ENCODE results near the gene HMG20B. TPM values are rescaled to one million over a fixed set of nuclear protein-coding genes. Genes with fewer than 3 reads are reported as not detected.

The HMG20B gene
- total RNA-seq, 1 donor from 2014 or later: 51.4 TPM

GRCh38 chr19:3627351-3627723 lies 54.6 kb downstream of the HMG20B start:
- Mint-ChIP-seq H3K9me3 (no peaks in the 10 kb centered on the region), H3K4me3 (peak overlapping the region; percentile 95), H3K27ac (no peak overlapping the region), H3K27me3 (ENCODE audit: insufficient read depth, low read depth) (peaks cover 4% of the 10 kb centered on the region), H3K36me3 (peaks cover 5% of the 10 kb centered on the region), H3K4me1 (peaks cover 21% of the 10 kb centered on the region)
- Histone ChIP-seq H3K9ac (no peak overlapping the region), H3K4me2 (peak overlapping the region; percentile 33), H3K9me3 (ENCODE audit: low read depth) (no peaks in the 10 kb centered on the region), H3K4me3 (no peak overlapping the region), H3K36me3 (no peaks in the 10 kb centered on the region), H2AFZ (replicated peaks) (no peak overlapping the region), H3K79me2 (ENCODE audit: low read depth) (peaks cover 21% of the 10 kb centered on the region), H3K4me1 (peaks cover 8% of the 10 kb centered on the region), H3K27me3 (no peaks in the 10 kb centered on the region), H3K27ac (no peak overlapping the region), H4K20me1 (ENCODE audit: low read depth) (peaks cover 23% of the 10 kb centered on the region), H3F3A (ENCODE audit: low read depth) (peaks cover 16% of the 10 kb centered on the region)
- peak; percentile 12 for DNase-seq (ENCODE audit: low spot score)
- TF ChIP-seq EZH2 (IDR thresholded peaks at IDR 0.05) (no peak), EZH2phosphoT487 (IDR thresholded peaks at IDR 0.05) (no peak), CTCF (IDR thresholded peaks at IDR 0.05) (no peak)

Small RNAs within 50 kb of the gene (small RNA-seq; reads per million reads assigned to genes)
- not detected for gene AC005786.1

Other genes with a start within 250 kb of the HMG20B start
- gene NFIC, start 206.4 kb upstream of the HMG20B start, total RNA-seq (ENCODE audit: low replicate concordance): 1.1 and 1.3 TPM in 2 replicates
- gene SMIM24, start 92.4 kb upstream of the HMG20B start, total RNA-seq (ENCODE audit: low replicate concordance): 0.81 and 1.7 TPM in 2 replicates
- not detected in 2 replicates for gene SMIM44, start 89.5 kb upstream of the HMG20B start, total RNA-seq (ENCODE audit: low replicate concordance)
- 0.69 and 12.1 TPM in 2 replicates for gene DOHH, start 72.3 kb upstream of the HMG20B start, total RNA-seq (ENCODE audit: low replicate concordance)
- 16.4 and 56.1 TPM in 2 replicates for gene FZR1, start 66.6 kb upstream of the HMG20B start, total RNA-seq (ENCODE audit: low replicate concordance)
- not detected in 2 replicates for gene TEKTIP1, start 33.8 kb upstream of the HMG20B start, total RNA-seq (ENCODE audit: low replicate concordance)
- 34.1 and 47.6 TPM in 2 replicates for gene MFSD12, start 15.4 kb upstream of the HMG20B start, total RNA-seq (ENCODE audit: low replicate concordance)
- 0.09 TPM in 1 of 2 replicates, not detected in the other for gene GIPC3, start 12.5 kb downstream of the HMG20B start, total RNA-seq (ENCODE audit: low replicate concordance)
- 0.09 TPM in 1 of 2 replicates, not detected in the other for gene TBXA2R, start 33.9 kb downstream of the HMG20B start, total RNA-seq (ENCODE audit: low replicate concordance)
- 6.0 and 35.4 TPM in 2 replicates for gene CACTIN, start 53.8 kb downstream of the HMG20B start, total RNA-seq (ENCODE audit: low replicate concordance)
- gene PIP5K1C, start 127.5 kb downstream of the HMG20B start, total RNA-seq (ENCODE audit: low replicate concordance): 8.6 and 26.6 TPM in 2 replicates
- 14.7 and 32.5 TPM in 2 replicates for gene TJP3, start 135.4 kb downstream of the HMG20B start, total RNA-seq (ENCODE audit: low replicate concordance)
- gene APBA3, start 188.7 kb downstream of the HMG20B start, total RNA-seq (ENCODE audit: low replicate concordance): 17.3 and 41.1 TPM in 2 replicates
- gene MRPL54, start 189.7 kb downstream of the HMG20B start, total RNA-seq (ENCODE audit: low replicate concordance): 15.1 and 21.4 TPM in 2 replicates
- gene RAX2, start 199.3 kb downstream of the HMG20B start, total RNA-seq (ENCODE audit: low replicate concordance): not detected in 2 replicates
- 2.4 and 2.8 TPM in 2 replicates for gene MATK, start 213.4 kb downstream of the HMG20B start, total RNA-seq (ENCODE audit: low replicate concordance)